CD4-positive, alpha-beta T cell treated with Interleukin-21 for 1 hour (primary cell): ENCODE data around the gene HECTD4.

Experiments
- DNase-seq: peaks from one replicate; pipeline ENCODE4 v3.0.0-alpha.2; 2020

The HECTD4 gene

GRCh38 chr12:112151766-112152541 is 230.3 kb downstream of the HECTD4 start:
- DNase-seq, result no peak

GRCh38 chr12:112149596-112149995 is 232.6 kb downstream of the HECTD4 start:
- DNase-seq, result no peak

GRCh38 chr12:112148031-112148513 is 234.2 kb downstream of the HECTD4 start:
- DNase-seq, result no peak

- no peak for DNase-seq
Observed at GRCh38 chr12:112146123-112146522, 236.1 kb downstream of the HECTD4 start.

GRCh38 chr12:112140728-112141127 is 241.5 kb downstream of the HECTD4 start:
- DNase-seq, result no peak

- DNase-seq, result no peak
Observed at GRCh38 chr12:112134731-112135130, 247.5 kb downstream of the HECTD4 start.

GRCh38 chr12:112133418-112133817 is 248.8 kb downstream of the HECTD4 start:
- no peak for DNase-seq

GRCh38 chr12:112131686-112132085 is 250.5 kb downstream of the HECTD4 start:
- no peak for DNase-seq

GRCh38 chr12:112130441-112130998 is 251.7 kb downstream of the HECTD4 start:
- peak; percentile 81 for DNase-seq

- no peak for DNase-seq
Observed at GRCh38 chr12:112126911-112127310, 255.3 kb downstream of the HECTD4 start.

- DNase-seq, result no peak
Observed at GRCh38 chr12:112126000-112126438, 256.2 kb downstream of the HECTD4 start.

GRCh38 chr12:112125250-112125999 is 256.8 kb downstream of the HECTD4 start, which contains the start of gene TRAFD1:
TSS of gene TRAFD1 (plus strand) at chr12:112125560. CDS start at chr12:112130523, 4,963 bp downstream.
- DNase-seq, result peak; percentile 98

GRCh38 chr12:112124918-112125249 is 257.3 kb downstream of the HECTD4 start:
- DNase-seq, result no peak

- DNase-seq, result no peak
Observed at GRCh38 chr12:112122823-112123690, 259.2 kb downstream of the HECTD4 start.

- DNase-seq, result no peak
Observed at GRCh38 chr12:112121780-112122565, 260.3 kb downstream of the HECTD4 start.

- DNase-seq, result no peak
Observed at GRCh38 chr12:112117685-112118084, 264.5 kb downstream of the HECTD4 start.

- DNase-seq, result no peak
Observed at GRCh38 chr12:112116232-112117060, 265.8 kb downstream of the HECTD4 start.

- DNase-seq, result no peak
Observed at GRCh38 chr12:112115259-112116045, 266.8 kb downstream of the HECTD4 start.

- no peak for DNase-seq
Observed at GRCh38 chr12:112112409-112113133, 269.7 kb downstream of the HECTD4 start.
